ENCODE measurements around the gene GNA12.

DNA sequence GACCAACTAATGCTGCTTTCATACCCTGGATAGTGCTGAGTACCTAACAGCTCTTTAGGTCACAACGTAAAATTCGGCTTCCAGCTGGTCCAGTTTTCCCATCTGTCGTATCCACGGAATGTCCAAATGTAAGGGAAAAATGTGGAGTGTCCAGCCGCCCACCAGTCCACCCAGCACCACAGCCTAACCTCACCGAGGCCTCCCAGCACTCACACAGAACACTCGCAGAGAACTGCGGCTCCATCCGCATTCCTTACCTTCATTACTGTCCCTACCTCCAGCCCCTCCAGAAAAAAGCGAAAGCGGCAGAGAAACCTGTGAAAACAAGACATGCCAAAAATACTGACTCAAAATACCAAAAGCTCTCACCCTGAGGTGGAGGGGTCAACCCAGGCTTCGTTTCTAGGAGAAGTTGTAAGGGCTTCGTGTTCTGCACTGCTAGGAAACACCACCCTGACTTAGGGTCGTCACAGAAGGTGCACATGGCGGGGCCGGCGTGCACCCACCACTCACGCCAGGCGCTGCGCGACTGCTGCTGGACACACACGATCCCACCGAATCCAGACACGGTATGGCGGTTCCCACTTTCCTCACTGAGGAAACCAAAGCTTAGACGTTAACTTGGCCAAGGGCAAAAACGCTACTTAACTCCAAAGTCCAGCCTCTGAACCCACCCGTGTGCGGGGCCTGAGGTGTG is 82.2 kb downstream of the GNA12 start:
- TF ChIP-seq, protein P1, sequence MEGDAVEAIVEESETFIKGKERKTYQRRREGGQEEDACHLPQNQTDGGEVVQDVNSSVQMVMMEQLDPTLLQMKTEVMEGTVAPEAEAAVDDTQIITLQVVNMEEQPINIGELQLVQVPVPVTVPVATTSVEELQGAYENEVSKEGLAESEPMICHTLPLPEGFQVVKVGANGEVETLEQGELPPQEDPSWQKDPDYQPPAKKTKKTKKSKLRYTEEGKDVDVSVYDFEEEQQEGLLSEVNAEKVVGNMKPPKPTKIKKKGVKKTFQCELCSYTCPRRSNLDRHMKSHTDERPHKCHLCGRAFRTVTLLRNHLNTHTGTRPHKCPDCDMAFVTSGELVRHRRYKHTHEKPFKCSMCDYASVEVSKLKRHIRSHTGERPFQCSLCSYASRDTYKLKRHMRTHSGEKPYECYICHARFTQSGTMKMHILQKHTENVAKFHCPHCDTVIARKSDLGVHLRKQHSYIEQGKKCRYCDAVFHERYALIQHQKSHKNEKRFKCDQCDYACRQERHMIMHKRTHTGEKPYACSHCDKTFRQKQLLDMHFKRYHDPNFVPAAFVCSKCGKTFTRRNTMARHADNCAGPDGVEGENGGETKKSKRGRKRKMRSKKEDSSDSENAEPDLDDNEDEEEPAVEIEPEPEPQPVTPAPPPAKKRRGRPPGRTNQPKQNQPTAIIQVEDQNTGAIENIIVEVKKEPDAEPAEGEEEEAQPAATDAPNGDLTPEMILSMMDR (IDR thresholded peaks at IDR 0.05): no peak
- no peak for TF ChIP-seq POLR2A (IDR thresholded peaks at IDR 0.05)

Measured in lower leg skin (tissue), 3 donors.